ENCODE data around the gene LRRC10B. TPM values are rescaled to one million over a fixed set of nuclear protein-coding genes. Genes with fewer than 3 reads are reported as not detected.

Gene LRRC10B
- polyA plus RNA-seq, 2 of the 4 experiments (the other 2 are of a cell fraction), result 0.03 to 0.04 TPM

GRCh38 chr11:61495801-61496601 lies 12.5 kb upstream of the LRRC10B start:
- WGBS (ENCODE audit: missing lambda C conversion rate), result 77% methylated on average over 20 of the region's 26 CpGs
- no peak overlapping the region for H3K27ac ChIP-seq
- ChIA-PET CTCF (interaction anchor here (1.4 to 3.1 kb wide), 4 partner anchors 13 to 46 kb away, joined by 3 to 21 read pairs (median 9); partner anchors contain the start of gene LRRC10B), POLR2A (no interaction called here)
- H3K9me3 ChIP-seq, result no peaks in the 10 kb centered on the region
- no peak overlapping the region for H3K4me2 ChIP-seq
- H3K4me1 ChIP-seq, result no peaks in the 10 kb centered on the region
- ATAC-seq (no peak), DNase-seq (ENCODE audit: low read depth in 1 of 2, low spot score in 1 of 2) (no peak), FAIRE-seq (no peak)
- TF ChIP-seq CHD2 (IDR thresholded peaks at IDR 0.05; ENCODE audit: low read length, partially characterized antibody) (no peak), BHLHE40 (IDR thresholded peaks at IDR 0.05; ENCODE audit: low read depth, low read length) (no peak), NPAS2 (CRISPR knock-in tag; IDR thresholded peaks at IDR 0.05; ENCODE audit: borderline replicate concordance) (no peak), NFE2L2 (conservative IDR thresholded peaks at IDR 0.05; ENCODE audit: low read length) (no peak), HES2 (IDR thresholded peaks at IDR 0.05) (no peak), EHMT2 (IDR thresholded peaks at IDR 0.05; ENCODE audit: low read depth) (no peak), ESRRA (IDR thresholded peaks at IDR 0.05; ENCODE audit: borderline replicate concordance, low read length) (no peak), HEYL (CRISPR knock-in tag; IDR thresholded peaks at IDR 0.05) (no peak), FOXS1 (CRISPR knock-in tag; IDR thresholded peaks at IDR 0.05) (no peak), POLR2AphosphoS2 (conservative IDR thresholded peaks at IDR 0.05; ENCODE audit: low read length) (no peak), FOSB (CRISPR knock-in tag; IDR thresholded peaks at IDR 0.05) (no peak), KDM1A (IDR thresholded peaks at IDR 0.05; ENCODE audit: low read depth) (no peak), RARB (CRISPR knock-in tag; IDR thresholded peaks at IDR 0.05) (no peak), HOXB13 (CRISPR knock-in tag; IDR thresholded peaks at IDR 0.05; ENCODE audit: low read depth) (no peak), JUNB (IDR thresholded peaks at IDR 0.05) (no peak)
- no peak overlapping the region for H3K4me3 ChIP-seq

GRCh38 chr11:61496602-61497400 lies 11.7 kb upstream of the LRRC10B start:
- no peak for ATAC-seq
- H3K27ac ChIP-seq, result no peak overlapping the region
- TF ChIP-seq E2F6 (IDR thresholded peaks at IDR 0.05; ENCODE audit: borderline replicate concordance, low read depth) (no peak), RAD21 (conservative IDR thresholded peaks at IDR 0.05 in 1 of 2, IDR thresholded peaks at IDR 0.05 in 1 of 2) (no peak)
- DNase-seq (ENCODE audit: low read depth in 1 of 2, low spot score in 1 of 2), result no peak
- FAIRE-seq, result no peak
- H3K4me3 ChIP-seq, result no peak overlapping the region
- H3K4me1 ChIP-seq, result no peaks in the 10 kb centered on the region
- 81% methylated on average over 15 of the region's 15 CpGs for WGBS (ENCODE audit: missing lambda C conversion rate)
- CTCF ChIA-PET, result no interaction called here
- POLR2A ChIA-PET, result no interaction called here
- no peaks in the 10 kb centered on the region for H3K9me3 ChIP-seq
- H3K4me2 ChIP-seq, result no peak overlapping the region

- no peaks in the 10 kb centered on the region for H3K9me3 ChIP-seq
- H3K4me2 ChIP-seq, result no peak overlapping the region
- no peak overlapping the region for H3K4me3 ChIP-seq
- no peak overlapping the region for H3K27ac ChIP-seq
- ATAC-seq, result no peak
- DNase-seq (ENCODE audit: low read depth in 1 of 2, low spot score in 1 of 2), result no peak
- no peaks in the 10 kb centered on the region for H3K4me1 ChIP-seq
- ChIA-PET CTCF (interaction anchor here (1.0 kb wide), 2 partner anchors 35 to 71 kb away, joined by 3 to 4 read pairs; no protein-coding TSS in a partner anchor), POLR2A (no interaction called here)
- no peak for FAIRE-seq
- 49% methylated on average over 2 of the region's 2 CpGs for WGBS (ENCODE audit: missing lambda C conversion rate)
- no peak for TF ChIP-seq RAD21 (conservative IDR thresholded peaks at IDR 0.05 in 1 of 2, IDR thresholded peaks at IDR 0.05 in 1 of 2)
- no peak for TF ChIP-seq TP53 (CRISPR knock-in tag; IDR thresholded peaks at IDR 0.05)
- no peak for TF ChIP-seq NR3C1 (IDR thresholded peaks at IDR 0.05)
- TF ChIP-seq EP300 (IDR thresholded peaks at IDR 0.05), result no peak
- no peak for TF ChIP-seq ZC3H11A (IDR thresholded peaks at IDR 0.05)
- no peak for TF ChIP-seq RCOR1 (IDR thresholded peaks at IDR 0.05; ENCODE audit: low read depth, low read length)
- TF ChIP-seq USF2 (IDR thresholded peaks at IDR 0.05), result no peak
- TF ChIP-seq JUN (IDR thresholded peaks at IDR 0.05), result no peak
- TF ChIP-seq FOSL2 (IDR thresholded peaks at IDR 0.05), result no peak
- TF ChIP-seq FOSL2 (CRISPR knock-in tag; IDR thresholded peaks at IDR 0.05), result no peak
- no peak for TF ChIP-seq ESRRA (IDR thresholded peaks at IDR 0.05; ENCODE audit: borderline replicate concordance, low read length)
- TF ChIP-seq ZFP36 (IDR thresholded peaks at IDR 0.05; ENCODE audit: borderline replicate concordance, partially characterized antibody), result no peak
- TF ChIP-seq JUNB (IDR thresholded peaks at IDR 0.05), result no peak
- no peak for TF ChIP-seq MAFK (IDR thresholded peaks at IDR 0.05; ENCODE audit: partially characterized antibody)
- TF ChIP-seq FOSB (CRISPR knock-in tag; IDR thresholded peaks at IDR 0.05), result no peak
- TF ChIP-seq CBX8 (IDR thresholded peaks at IDR 0.05), result no peak
- no peak for TF ChIP-seq HOXA7 (CRISPR knock-in tag; IDR thresholded peaks at IDR 0.05)
- no peak for TF ChIP-seq POLR2A (IDR thresholded peaks at IDR 0.05; ENCODE audit: low read length)
- no peak for TF ChIP-seq HMGXB4 (CRISPR knock-in tag; IDR thresholded peaks at IDR 0.05; ENCODE audit: borderline replicate concordance)
Observed at GRCh38 chr11:61497473-61497872, 11.1 kb upstream of the LRRC10B start.
